HepG2 (cell line): ENCODE results near the gene VASN. TPM values are rescaled to one million over a fixed set of nuclear protein-coding genes. Genes with fewer than 3 reads are reported as not detected.

Experiments
- ATAC-seq: fragments of 200-7000 bp; cut with Tn5 transposase; 3 replicates; pipeline ENCODE4 v1.9.1; 2020; ENCODE audit warnings: mild to moderate bottlenecking, moderate library complexity
- BruUV-seq: library from RNA; stranded (reverse); fragments of 400-500 nt; replicated peaks from 2 replicates; lab custom pipeline; 2021; lab: Mats Ljungman, UMichigan
- CTCF ChIA-PET: fragments of 300-600 bp; formaldehyde crosslinking; extraction: SDS; loops from one replicate; lab custom pipeline; 2021; ENCODE audit warnings: low total read pairs, inconsistent platforms, low intra/inter-chr PET ratio; lab: Yijun Ruan, JAX
- POLR2A ChIA-PET: fragments of 350-600 bp; sonication (Branson Sonifier 250); formaldehyde crosslinking; loops from one replicate; lab custom pipeline; 2020; ENCODE audit warnings: antibody characterized with exemption, inconsistent platforms; lab: Yijun Ruan, JAX
- DNase-seq: peaks from one replicate; pipeline ENCODE4 v3.0.0-alpha.2; 2015; ENCODE audit warnings: low spot score
- FAIRE-seq: peaks from 3 replicates; lab custom pipeline; 2011; peaks lifted over from hg19 to GRCh38; lab: Jason Lieb, UNC
- H2AFZ ChIP-seq: one replicate; pipeline ENCODE4 v1.6.1; 2011; ENCODE audit warnings: low read length, inconsistent platforms
- H3K27ac ChIP-seq: fragments of 300-600 bp; 3 replicates; pipeline ENCODE4 v1.8.0; 2011; ENCODE audit warnings: mixed run types, mild to moderate bottlenecking, mixed read lengths, low read length, inconsistent platforms; ENCODE audit not compliant: insufficient read depth; ENCODE audit errors: extremely low read length
- H3K27me3 ChIP-seq, 2 experiments: fragments of 200-600 bp in 1 of 2; 2 replicates in 1 of 2; 3 replicates in 1 of 2; pipeline versions ENCODE4 v1.6.0 to v1.8.0; 2011; ENCODE audit warnings: low read length in 2 of 2, mild to moderate bottlenecking in 2 of 2, moderate library complexity in 2 of 2, inconsistent platforms in 1 of 2; ENCODE audit not compliant: insufficient read depth in 2 of 2, control insufficient read depth in 1 of 2
- H3K36me3 ChIP-seq, 2 experiments: fragments of 200-600 bp in 1 of 2; replicated peaks in 1 of 2; 2 replicates in 1 of 2; 3 replicates in 1 of 2; pipeline versions ENCODE4 v1.5.1 to v1.8.0; 2011; ENCODE audit warnings: low read length in 2 of 2, inconsistent platforms in 1 of 2; ENCODE audit not compliant: insufficient read depth in 2 of 2, control insufficient read depth in 1 of 2
- H3K4me1 ChIP-seq: 2 replicates; pipeline ENCODE4 v1.5.1; 2012; ENCODE audit warnings: low read length, inconsistent platforms; ENCODE audit not compliant: insufficient read depth
- H3K4me2 ChIP-seq: 2 replicates; pipeline ENCODE4 v1.6.0; 2011; ENCODE audit warnings: low read depth, low read length, inconsistent platforms
- H3K4me3 ChIP-seq, 3 experiments: fragments of 200-600 bp in 1 of 3; sonication (generic), shearing (Covaris generic) in 1 of 3; replicated peaks in 1 of 3; 2 replicates each; pipeline ENCODE4 v1.5.1; 2011 to 2016; ENCODE audit warnings: low read length in 3 of 3, inconsistent platforms in 2 of 3, low read depth in 2 of 3, mild to moderate bottlenecking in 2 of 3, control low read depth in 1 of 3, mixed read lengths in 1 of 3; ENCODE audit not compliant: insufficient read depth in 1 of 3
- H3K79me2 ChIP-seq: one replicate; pipeline ENCODE4 v1.6.1; 2011; ENCODE audit warnings: low read length, inconsistent platforms; ENCODE audit not compliant: insufficient read depth
- H3K9ac ChIP-seq: 2 replicates; pipeline ENCODE4 v1.6.0; 2011; ENCODE audit warnings: mild to moderate bottlenecking, low read depth, low read length, inconsistent platforms; ENCODE audit not compliant: insufficient read depth
- H3K9me3 ChIP-seq: 2 replicates; pipeline ENCODE4 v1.5.1; 2012; ENCODE audit warnings: mild to moderate bottlenecking, low read length
- H4K20me1 ChIP-seq: 2 replicates; pipeline ENCODE4 v1.6.0; 2011; ENCODE audit warnings: inconsistent platforms, mild to moderate bottlenecking, low read length, moderate library complexity; ENCODE audit not compliant: insufficient read depth
- CENPX ChIP-seq: sonication (generic); formaldehyde crosslinking; IDR thresholded peaks from 2 replicates; pipeline ENCODE4 v1.9.0; 2021; ENCODE audit warnings: mild to moderate bottlenecking, missing genetic modification reagents, moderate library complexity
- GABPB1 ChIP-seq: IDR thresholded peaks from 2 replicates; pipeline ENCODE4 v1.6.1; 2016; ENCODE audit warnings: mild to moderate bottlenecking, missing genetic modification reagents, moderate library complexity, missing compliant biosample characterization
- HIC2 ChIP-seq: sonication (generic); formaldehyde crosslinking; IDR thresholded peaks from 2 replicates; pipeline ENCODE4 v1.9.0; 2022; ENCODE audit warnings: low read depth, missing genetic modification reagents
- KIAA2018 ChIP-seq: sonication (generic); formaldehyde crosslinking; IDR thresholded peaks from 2 replicates; pipeline ENCODE4 v1.5.0; 2020; ENCODE audit warnings: mild to moderate bottlenecking, missing genetic modification reagents, borderline replicate concordance
- MED1 ChIP-seq: sonication (generic); formaldehyde crosslinking; IDR thresholded peaks from 2 replicates; pipeline ENCODE4 v1.4.0; 2020; ENCODE audit warnings: missing genetic modification reagents
- NCOR1 ChIP-seq: fragments of 200-600 bp; sonication (generic); IDR thresholded peaks from 2 replicates; pipeline ENCODE4 v1.7.0; 2017; ENCODE audit warnings: antibody characterized with exemption, low read length, borderline replicate concordance
- NONO ChIP-seq, 2 experiments: fragments of 450-650 bp in 1 of 2; sonication (generic) in 1 of 2; formaldehyde crosslinking in 1 of 2; IDR thresholded peaks in 1 of 2; conservative IDR thresholded peaks in 1 of 2; 2 replicates each; pipeline versions ENCODE4 v1.6.1 to v1.8.0; 2017 to 2022; ENCODE audit warnings: mild to moderate bottlenecking in 1 of 2, missing genetic modification reagents in 1 of 2, moderate library complexity in 1 of 2
- POLR2A ChIP-seq, 2 experiments: IDR thresholded peaks; 2 replicates each; pipeline ENCODE4 v1.6.1; 2011; ENCODE audit warnings: low read depth in 2 of 2, low read length in 2 of 2, mild to moderate bottlenecking in 1 of 2, moderate library complexity in 1 of 2; ENCODE audit not compliant: insufficient read depth in 1 of 2
- RFX5 ChIP-seq: IDR thresholded peaks from 2 replicates; pipeline ENCODE4 v1.6.1; 2011; ENCODE audit warnings: low read depth, low read length, improper control_type of control experiment
- RORA ChIP-seq: sonication (generic); formaldehyde crosslinking; IDR thresholded peaks from 2 replicates; pipeline ENCODE4 v1.5.0; 2020; ENCODE audit warnings: mild to moderate bottlenecking, missing genetic modification reagents, moderate library complexity
- RXRB ChIP-seq: IDR thresholded peaks from 2 replicates; pipeline ENCODE4 v1.6.1; 2016; ENCODE audit warnings: borderline replicate concordance, missing genetic modification reagents, missing compliant biosample characterization
- SALL1 ChIP-seq: sonication (generic); formaldehyde crosslinking; IDR thresholded peaks from 2 replicates; pipeline ENCODE4 v1.8.0; 2022; ENCODE audit warnings: mild to moderate bottlenecking, missing genetic modification reagents
- TAF15 ChIP-seq: fragments of 200-400 bp; formaldehyde crosslinking; IDR thresholded peaks from one replicate; pipeline ENCODE4 v1.6.1; 2018; ENCODE audit warnings: mild to moderate bottlenecking, low read depth, low read length; ENCODE audit not compliant: poor library complexity, severe bottlenecking
- WGBS: methylation state at CpG from one replicate; pipeline ENCODE4 v1.1.6; 2017; ENCODE audit warnings: low lambda C conversion rate; 5-methylcytosine and 5-hydroxymethylcytosine counted together
- in situ Hi-C: cut with HindIII; loops from 2 replicates; pipeline ENCODE4 v1.10.0; 2017; ENCODE audit warnings: low pct_unique_long_range_greater_than_20kb; ENCODE audit not compliant: extremely low pct_ligation_motif_present
- intact Hi-C: fragments of 100-400 bp; cut with micrococcal nuclease; formaldehyde crosslinking; loops from one replicate; pipeline ENCODE4 v1.10.0; 2022; ENCODE audit not compliant: unreplicated experiment
- polyA plus RNA-seq, 8 experiments: library from polyadenylated mRNA; depleted of rRNA in 3 of 8; stranded (reverse) in 7 of 8; unstranded in 1 of 8; fragments of >200 nt; fragmentation: Illumina TruSeq in 4 of 8; extraction: Trizol in 4 of 8; gene quantifications; 2 replicates each; pipeline versions ENCODE4 v1.2.1 to v1.2.3, GENCODE V29; 2011 to 2016; ENCODE audit warnings: low read depth in 4 of 8, missing spikeins in 1 of 8, mixed read lengths in 1 of 8; ENCODE audit not compliant: insufficient read depth in 1 of 8
- total RNA-seq, 5 experiments: library from RNA; depleted of rRNA; stranded (reverse); fragments of >200 nt; fragmentation: Illumina TruSeq; extraction: Trizol; gene quantifications; 2 replicates each; pipeline ENCODE4 v1.2.3, GENCODE V29; 2016; ENCODE audit warnings: low read depth in 1 of 5

The VASN gene
- total and polyA plus RNA-seq, 2 of the 13 experiments (the other 11 are each of a cell fraction or from before 2014, with no cell fraction given), result 8.4 to 18.2 TPM

- DNase-seq (no peak), ATAC-seq (peak; percentile 7; the same call in 2 of the 3 replicates), FAIRE-seq (no peak)
- Histone ChIP-seq H4K20me1 (peaks cover 48% of the 10 kb centered on the region), H2AFZ (no peak overlapping the region), H3K4me1 (peaks cover 62% of the 10 kb centered on the region), H3K79me2 (peaks cover 37% of the 10 kb centered on the region), H3K36me3 (peaks cover 7 to 13% of the 10 kb centered on the region in 2 experiments), H3K9me3 (no peaks in the 10 kb centered on the region), H3K27me3 (no peaks in the 10 kb centered on the region), H3K4me3 (peak overlapping the region in 1 of 3 experiments; percentile 11; a peak in 1 of 6 replicates), H3K4me2 (peak overlapping the region; percentile 31; the same call in 1 of the 2 replicates), H3K9ac (peak overlapping the region; percentile 25; the same call in 1 of the 2 replicates), H3K27ac (peak overlapping the region; percentile 52)
- ChIA-PET CTCF (interaction anchor here (2.1 kb wide), 1 partner anchor 21 kb away, joined by 10 read pairs; no protein-coding TSS in a partner anchor), POLR2A (interaction anchor here (0.9 to 1.5 kb wide), 3 partner anchors 8 to 28 kb away, joined by 3 to 5 read pairs (median 4); partner anchors contain the start of genes PAM16 and VASN)
- intact Hi-C loops (no loop called here), in situ Hi-C loops (no loop called here)
- 100% methylated on average over 5 of the region's 21 CpGs for WGBS
- no TSS peak for BruUV-seq
- no peak for TF ChIP-seq GABPB1 (CRISPR knock-in tag)
- TF ChIP-seq KIAA2018 (CRISPR knock-in tag), result no peak
- TF ChIP-seq SALL1 (CRISPR knock-in tag), result 0 out of 2 replicates have a peak, but pooled peaks have one; percentile 19
- TF ChIP-seq CENPX (CRISPR knock-in tag), result no peak
- no peak for TF ChIP-seq RFX5
- TF ChIP-seq NONO (IDR thresholded peaks at IDR 0.05), result no peak
- TF ChIP-seq NONO (CRISPR knock-in tag; conservative IDR thresholded peaks at IDR 0.05), result peak; percentile 40; the same call in 1 of the 2 replicates
- TF ChIP-seq TAF15, result no peak
- TF ChIP-seq POLR2A (IDR thresholded peaks at IDR 0.05; ENCODE audit: insufficient read depth in 1 of 2, low read depth in 2 of 2, low read length in 2 of 2), result 0 out of 4 replicates have a peak, but pooled peaks of 1 of the 2 experiments have one; percentile 25
- 0 out of 2 replicates have a peak, but pooled peaks have one; percentile 26 for TF ChIP-seq NCOR1
- no peak for TF ChIP-seq HIC2
- TF ChIP-seq RORA (CRISPR knock-in tag), result no peak
- TF ChIP-seq RXRB (CRISPR knock-in tag), result 0 out of 2 replicates have a peak, but pooled peaks have one; percentile 28
- TF ChIP-seq MED1 (CRISPR knock-in tag), result no peak
Measured at GRCh38 chr16:4378999-4379690, 7.5 kb downstream of the VASN start.
